HCT116 (cell line): ENCODE data around the gene C1orf21. TPM values are rescaled to one million over a fixed set of nuclear protein-coding genes. Genes with fewer than 3 reads are reported as not detected.

ENCODE experiments used
- ATAC-seq: fragments of 200-7000 bp; cut with Tn5 transposase; 2 replicates; pipeline ENCODE4 v1.9.1; 2020; ENCODE audit warnings: mild to moderate bottlenecking, moderate library complexity
- BruUV-seq: library from RNA; stranded (reverse); fragments of 400-500 nt; replicated peaks from 2 replicates; lab custom pipeline; 2021; lab: Mats Ljungman, UMichigan
- CTCF ChIA-PET: fragments of 300-600 bp; sonication (Branson Sonifier 250); formaldehyde crosslinking; loops from one replicate; lab custom pipeline; 2021; ENCODE audit warnings: antibody characterized with exemption; lab: Charles Lee
- POLR2A ChIA-PET: fragments of 300-600, 350-600 bp; sonication (Branson Sonifier 250); formaldehyde crosslinking; loops from one replicate; lab custom pipeline; 2021; ENCODE audit warnings: antibody characterized with exemption; lab: Charles Lee
- RAD21 ChIA-PET, 2 experiments: fragments of 300-600 bp; sonication (Branson Sonifier 250); formaldehyde crosslinking; loops; one replicate each; lab custom pipeline; 2023; ENCODE audit warnings: low total read pairs in 2 of 2; ENCODE audit not compliant: uncharacterized antibody in 2 of 2, unreplicated experiment in 2 of 2, low non-redundant PET in 1 of 2; lab: Charles Lee
- DNase-seq: peaks from one replicate; pipeline ENCODE4 v3.0.0-alpha.2; 2010; ENCODE audit warnings: low read depth, low spot score
- H2AFZ ChIP-seq: fragments of 200-600 bp; shearing (Covaris generic), sonication (generic); 2 replicates; pipeline ENCODE4 v1.6.1; 2017; ENCODE audit warnings: low read depth, mixed run types, mixed read lengths, antibody characterized with exemption, low read length; ENCODE audit not compliant: poor library complexity, severe bottlenecking
- H3K27ac ChIP-seq: 2 replicates; pipeline ENCODE4 v1.5.1; 2012; ENCODE audit warnings: low read depth, low read length
- H3K27me3 ChIP-seq: fragments of 200-600 bp; sonication (generic); 2 replicates; pipeline ENCODE4 v1.6.1; 2016; ENCODE audit warnings: mixed run types, low read length, mixed read lengths; ENCODE audit not compliant: insufficient read depth
- H3K36me3 ChIP-seq, 2 experiments: fragments of 200-500 bp in 1 of 2; fragments of 200-600 bp in 1 of 2; sonication (Bioruptor generic) in 1 of 2; sonication (generic) in 1 of 2; 2 replicates each; pipeline versions ENCODE4 v1.5.1 to v1.6.1; 2014 to 2016; ENCODE audit warnings: low read length in 2 of 2, inconsistent platforms in 1 of 2, mixed read lengths in 1 of 2, mixed run types in 1 of 2; ENCODE audit not compliant: insufficient read depth in 2 of 2, control insufficient read depth in 1 of 2
- H3K4me1 ChIP-seq, 2 experiments: fragments of 200-600 bp in 1 of 2; sonication (generic) in 1 of 2; 2 replicates each; pipeline versions ENCODE4 v1.5.1 to v1.6.1; 2012 to 2017; ENCODE audit warnings: low read length in 2 of 2, inconsistent platforms in 1 of 2, mild to moderate bottlenecking in 1 of 2, mixed read lengths in 1 of 2, mixed run types in 1 of 2, moderate library complexity in 1 of 2; ENCODE audit not compliant: insufficient read depth in 2 of 2, control insufficient read depth in 1 of 2
- H3K4me2 ChIP-seq: fragments of 200-600 bp; sonication (generic); 2 replicates; pipeline ENCODE4 v1.6.1; 2017; ENCODE audit warnings: mixed run types, low read length, mixed read lengths
- H3K4me3 ChIP-seq, 2 experiments: fragments of 200-600 bp in 1 of 2; sonication (generic) in 1 of 2; replicated peaks in 1 of 2; 2 replicates each; pipeline ENCODE4 v1.5.1; 2011 to 2016; ENCODE audit warnings: low read length in 2 of 2, control low read depth in 1 of 2, low read depth in 1 of 2, mild to moderate bottlenecking in 1 of 2, mixed read lengths in 1 of 2, mixed run types in 1 of 2
- H3K79me2 ChIP-seq: fragments of 200-600 bp; sonication (generic); 2 replicates; pipeline ENCODE4 v1.6.1; 2017; ENCODE audit warnings: mild to moderate bottlenecking, mixed run types, low read length, moderate library complexity, mixed read lengths; ENCODE audit not compliant: insufficient read depth
- H3K9ac ChIP-seq: fragments of 200-600 bp; sonication (generic); 2 replicates; pipeline ENCODE4 v1.6.1; 2016; ENCODE audit warnings: low read length, mixed read lengths
- H3K9me2 ChIP-seq: fragments of 200-600 bp; sonication (generic), shearing (Covaris generic); 2 replicates; pipeline ENCODE4 v1.6.1; 2017; ENCODE audit warnings: mixed run types, mild to moderate bottlenecking, moderate library complexity; ENCODE audit not compliant: insufficient read depth
- H3K9me3 ChIP-seq, 2 experiments: fragments of 200-500 bp in 1 of 2; fragments of 200-600 bp in 1 of 2; sonication (Bioruptor generic) in 1 of 2; sonication (generic) in 1 of 2; 2 replicates each; pipeline ENCODE4 v1.6.1; 2014 to 2017; ENCODE audit warnings: low read length in 2 of 2, mixed read lengths in 2 of 2, inconsistent platforms in 1 of 2, low read depth in 1 of 2, mild to moderate bottlenecking in 1 of 2, mixed run types in 1 of 2, moderate library complexity in 1 of 2; ENCODE audit not compliant: control insufficient read depth in 1 of 2, insufficient read depth in 1 of 2
- H4K20me1 ChIP-seq: fragments of 200-600 bp; sonication (generic), shearing (Covaris generic); 2 replicates; pipeline ENCODE4 v1.6.1; 2017; ENCODE audit warnings: mixed run types, mild to moderate bottlenecking, moderate library complexity; ENCODE audit not compliant: insufficient read depth
- ATF3 ChIP-seq: IDR thresholded peaks from 2 replicates; pipeline ENCODE4 v1.6.1; 2012
- CEBPB ChIP-seq: IDR thresholded peaks from 2 replicates; pipeline ENCODE4 v1.6.1; 2012; ENCODE audit warnings: low read depth
- EZH2 ChIP-seq: fragments of 200-600 bp; sonication (generic); IDR thresholded peaks from 2 replicates; pipeline ENCODE4 v1.6.1; 2017; ENCODE audit warnings: antibody characterized with exemption, mixed run types
- FOSL1 ChIP-seq: IDR thresholded peaks from 2 replicates; pipeline ENCODE4 v1.6.1; 2012; ENCODE audit warnings: low read depth
- JUND ChIP-seq: IDR thresholded peaks from 2 replicates; pipeline ENCODE4 v1.6.1; 2012
- POLR2A ChIP-seq: IDR thresholded peaks from 2 replicates; pipeline ENCODE4 v1.7.0; 2011; ENCODE audit warnings: borderline replicate concordance; ENCODE audit not compliant: insufficient read depth, insufficient read length; ENCODE audit errors: extremely low read depth
- POLR2AphosphoS5 ChIP-seq: IDR thresholded peaks from 2 replicates; pipeline ENCODE4 v1.6.1; 2011; ENCODE audit warnings: mild to moderate bottlenecking, low read depth, low read length, moderate library complexity
- RAD21 ChIP-seq: IDR thresholded peaks from 2 replicates; pipeline ENCODE4 v1.6.1; 2012; ENCODE audit warnings: low read depth, mild to moderate bottlenecking
- REST ChIP-seq: IDR thresholded peaks from 2 replicates; pipeline ENCODE4 v1.6.1; 2012; ENCODE audit warnings: low read depth
- SIN3A ChIP-seq: IDR thresholded peaks from 2 replicates; pipeline ENCODE4 v1.6.1; 2012; ENCODE audit warnings: low read depth
- SP1 ChIP-seq: IDR thresholded peaks from 2 replicates; pipeline ENCODE4 v1.6.1; 2012; ENCODE audit warnings: low read depth
- SRF ChIP-seq: IDR thresholded peaks from 2 replicates; pipeline ENCODE4 v1.6.1; 2012; ENCODE audit warnings: low read depth
- TCF7L2 ChIP-seq: IDR thresholded peaks from 2 replicates; pipeline ENCODE4 v1.7.0; 2011; ENCODE audit warnings: borderline replicate concordance, inconsistent platforms; ENCODE audit not compliant: insufficient read depth, insufficient read length; ENCODE audit errors: extremely low read depth
- ZBTB33 ChIP-seq: IDR thresholded peaks from 2 replicates; pipeline ENCODE4 v1.6.1; 2011; ENCODE audit warnings: mild to moderate bottlenecking, low read length, moderate library complexity; ENCODE audit not compliant: insufficient replicate concordance; ENCODE audit errors: extremely low read depth
- ZFX ChIP-seq: fragments of 450-650 bp; IDR thresholded peaks from 2 replicates; pipeline ENCODE4 v1.6.1; 2017
- ZNF274 ChIP-seq: fragments of 200-500 bp; sonication (Bioruptor generic); IDR thresholded peaks from 2 replicates; pipeline ENCODE4 v1.6.1; 2014; ENCODE audit warnings: mild to moderate bottlenecking, low read depth, low read length, inconsistent platforms
- intact Hi-C: fragments of 100-400 bp; cut with micrococcal nuclease; formaldehyde crosslinking; loops from 2 replicates; pipeline ENCODE4 v1.10.0; 2022
- total RNA-seq: library from RNA; stranded (reverse); gene quantifications from one replicate; pipeline ENCODE4 v1.2.1, GENCODE V29; 2021; ENCODE audit not compliant: unreplicated experiment

The C1orf21 gene
- total RNA-seq, 1 experiment from 2014 or later = 8.9 TPM

GRCh38 chr1:184405094-184405800 is 18.4 kb downstream of the C1orf21 start:
- Histone ChIP-seq H3K79me2 (no peaks in the 10 kb centered on the region), H3K4me1 (no peaks in the 10 kb centered on the region), H3K27me3 (no peaks in the 10 kb centered on the region), H2AFZ (no peak overlapping the region), H3K27ac (no peak overlapping the region), H3K4me2 (no peak overlapping the region), H3K9me2 (no peaks in the 10 kb centered on the region), H3K4me3 (no peak overlapping the region), H4K20me1 (no peaks in the 10 kb centered on the region)
- no TSS peak for BruUV-seq
- POLR2A ChIA-PET = no interaction called here
- ATAC-seq (no peak), DNase-seq (no peak)
- CTCF ChIA-PET = no interaction called here
- intact Hi-C loops = no loop called here
- RAD21 ChIA-PET = no interaction called here
- TF ChIP-seq FOSL1 = no peak
- TF ChIP-seq CEBPB = no peak
- TF ChIP-seq, all 23 proteins: peak for 0
- Histone ChIP-seq H3K9ac (no peak overlapping the region), H3K36me3 (no peaks in the 10 kb centered on the region), H3K9me3 (no peaks in the 10 kb centered on the region)

- H3K79me2 ChIP-seq = no peaks in the 10 kb centered on the region
- H3K4me1 ChIP-seq = no peaks in the 10 kb centered on the region
- no peak overlapping the region for H3K27ac ChIP-seq
- H3K27me3 ChIP-seq = no peaks in the 10 kb centered on the region
- TF ChIP-seq ZBTB33 = no peak
- no peak for TF ChIP-seq ZFX
- TF ChIP-seq ATF3 = no peak
- TF ChIP-seq ZNF274 = no peak
- TF ChIP-seq CEBPB = no peak
- no peak for TF ChIP-seq SRF
- no peak for TF ChIP-seq SIN3A
- TF ChIP-seq TCF7L2 = no peak
- no peak for TF ChIP-seq JUND
- TF ChIP-seq POLR2AphosphoS5 = no peak
- no peak for TF ChIP-seq EZH2
- TF ChIP-seq SP1 = no peak
- no peak for TF ChIP-seq POLR2A
- TF ChIP-seq RAD21 = no peak
- TF ChIP-seq REST = no peak
- TF ChIP-seq, all 23 proteins: peak for 0
- no peaks in the 10 kb centered on the region for H3K9me2 ChIP-seq
- H2AFZ ChIP-seq = no peak overlapping the region
- no peaks in the 10 kb centered on the region for H4K20me1 ChIP-seq
- no peak for ATAC-seq
- POLR2A ChIA-PET = no interaction called here
- no peaks in the 10 kb centered on the region for H3K9me3 ChIP-seq
- no peak overlapping the region for H3K9ac ChIP-seq
- CTCF ChIA-PET = no interaction called here
- no peak for DNase-seq
- H3K36me3 ChIP-seq = no peaks in the 10 kb centered on the region
- RAD21 ChIA-PET = no interaction called here
- no peak overlapping the region for H3K4me3 ChIP-seq
- intact Hi-C loops = loop anchor here (1.0 kb wide), 1 partner anchor 15 kb away; no protein-coding TSS in a partner anchor
- no TSS peak for BruUV-seq
- no peak overlapping the region for H3K4me2 ChIP-seq
These were observed 18.9 kb downstream of the C1orf21 start for GRCh38 chr1:184405801-184406142.
